ENCODE measurements around the gene C9orf57. TPM values are rescaled to one million over a fixed set of nuclear protein-coding genes. Genes with fewer than 3 reads are reported as not detected.

The C9orf57 gene
- total RNA-seq, 1 experiment from 2014 or later, result not detected

GRCh38 chr9:72041369-72041768 lies 19.0 kb downstream of the C9orf57 start:
- Mint-ChIP-seq H3K36me3 (ENCODE audit: insufficient read depth in 1 of 3, low read depth in 3 of 3) (no peaks in the 10 kb centered on the region), H3K4me3 (no peak overlapping the region), H3K9me3 (no peaks in the 10 kb centered on the region), H3K4me1 (peaks cover 4% of the 10 kb centered on the region in 2 experiments), H3K27ac (no peak overlapping the region), H3K27me3 (ENCODE audit: low read depth) (no peaks in the 10 kb centered on the region)
- H2BK120ac ChIP-seq (ENCODE audit: low read depth, low read length, poor library complexity, severe bottlenecking), result no peak overlapping the region
- no peak overlapping the region for H3K56ac ChIP-seq (ENCODE audit: insufficient read length, low read depth, low read length)
- H4K8ac ChIP-seq (replicated peaks; ENCODE audit: insufficient read length, low read depth, low read length), result no peak overlapping the region
- no peaks in the 10 kb centered on the region for H3K9me3 ChIP-seq (ENCODE audit: control insufficient read depth, low read depth, low read length)
- no peak overlapping the region for H3K14ac ChIP-seq (ENCODE audit: insufficient read depth, low read length)
- no peaks in the 10 kb centered on the region for H3K23me2 ChIP-seq (ENCODE audit: insufficient read length, low read depth, low read length, poor library complexity, severe bottlenecking)
- no peak overlapping the region for H3K23ac ChIP-seq (ENCODE audit: insufficient read length, low read depth, low read length)
- no peak overlapping the region for H2AK5ac ChIP-seq (ENCODE audit: insufficient read length, low read length)
- H3K79me2 ChIP-seq (ENCODE audit: insufficient read depth, low read length), result no peaks in the 10 kb centered on the region
- H3K4me2 ChIP-seq (ENCODE audit: insufficient read depth, insufficient read length, low read length), result no peak overlapping the region
- DNase-seq, result no peak
- no peak overlapping the region for H3K27ac ChIP-seq (ENCODE audit: insufficient read length, low read depth, low read length)
- H2BK15ac ChIP-seq (ENCODE audit: low read depth, low read length), result no peak overlapping the region
- no peak overlapping the region for H3T11ph ChIP-seq (ENCODE audit: low read length)
- H2BK12ac ChIP-seq (ENCODE audit: insufficient read length, low read depth, low read length), result no peak overlapping the region
- WGBS (ENCODE audit: extremely low coverage, insufficient read length, low lambda C conversion rate), result no CpG with 5 or more reads among the region's 3 CpGs
- no peak overlapping the region for H2BK20ac ChIP-seq (ENCODE audit: low read depth, low read length, poor library complexity, severe bottlenecking)
- H3K4me1 ChIP-seq (ENCODE audit: insufficient read depth, low read length), result no peaks in the 10 kb centered on the region
- no peaks in the 10 kb centered on the region for H3K27me3 ChIP-seq (ENCODE audit: insufficient read depth, low read length)
- no peak overlapping the region for H4K91ac ChIP-seq (ENCODE audit: insufficient read length, low read depth, low read length)
- no peaks in the 10 kb centered on the region for H3K79me1 ChIP-seq (ENCODE audit: insufficient read depth, low read depth, low read length, poor library complexity, severe bottlenecking)
- H4K5ac ChIP-seq (ENCODE audit: insufficient read length, low read depth, low read length), result no peak overlapping the region
- TF ChIP-seq CTCF (conservative IDR thresholded peaks at IDR 0.05), result no peak
- H2AFZ ChIP-seq (ENCODE audit: low read length), result no peak overlapping the region
- H2BK5ac ChIP-seq (ENCODE audit: insufficient read length, low read length), result no peak overlapping the region
- H3K4ac ChIP-seq (ENCODE audit: low read depth, low read length), result no peak overlapping the region
- H3K18ac ChIP-seq (ENCODE audit: insufficient read length, low read depth, low read length), result no peak overlapping the region
- no peak overlapping the region for H3K9ac ChIP-seq (ENCODE audit: extremely low read depth, insufficient read length, low read length)
- H4K20me1 ChIP-seq (ENCODE audit: control insufficient read depth, insufficient read depth, insufficient read length), result peaks cover 2% of the 10 kb centered on the region
